ENCODE measurements around the gene AARSD1. TPM values are rescaled to one million over a fixed set of nuclear protein-coding genes. Genes with fewer than 3 reads are reported as not detected.
"Not testable (repeated sequence)": the region's sequence is repeated elsewhere in the genome, so short reads cannot be mapped to it uniquely, and the experiment has no call there.

The AARSD1 gene
- polyA plus RNA-seq, 1 of the 3 experiments (the other 2 are of a cell fraction) = 52.0 TPM

- TF ChIP-seq ZBTB33 (IDR thresholded peaks at IDR 0.05; ENCODE audit: borderline replicate concordance, low read depth) = no peak
- no peak for TF ChIP-seq POLR2AphosphoS5 (IDR thresholded peaks at IDR 0.05; ENCODE audit: low read depth, low read length)
Measured at GRCh38 chr17:42924891-42925290, 39.4 kb downstream of the AARSD1 start (continued).

- 71% methylated on average over 7 of the region's 7 CpGs for WGBS (ENCODE audit: low lambda C conversion rate)
- H3K79me2 ChIP-seq (ENCODE audit: insufficient read depth); H3K4me2 ChIP-seq; POLR2A ChIA-PET; H3K4me3 ChIP-seq (ENCODE audit: low read depth in 2 of 2, low read length in 1 of 2); H4K20me1 ChIP-seq (ENCODE audit: insufficient read depth); H3F3A ChIP-seq (replicated peaks; ENCODE audit: insufficient read depth); H3K4me1 ChIP-seq (ENCODE audit: control insufficient read depth in 1 of 2, insufficient read depth in 2 of 2, low read depth in 1 of 2, low read length in 1 of 2); H3K9ac ChIP-seq; DNase-seq; H3K9me2 ChIP-seq; H2AFZ ChIP-seq (ENCODE audit: low read depth); H3K27ac ChIP-seq (ENCODE audit: low read depth in 2 of 2, low read length in 1 of 2); H3K36me3 ChIP-seq (replicated peaks in 1 of 2; ENCODE audit: control insufficient read depth in 1 of 2, insufficient read depth in 2 of 2, low read length in 1 of 2); H3K9me3 ChIP-seq: not testable (repeated sequence)
- peaks cover 34% of the 10 kb centered on the region; the same call in 1 of the 2 replicates for H3K27me3 ChIP-seq (ENCODE audit: insufficient read depth)
- CTCF ChIA-PET = interaction anchor here (1.3 kb wide), 1 partner anchor 80 kb away, joined by 3 read pairs; no protein-coding TSS in a partner anchor
Measured at GRCh38 chr17:42923472-42923871, 40.8 kb downstream of the AARSD1 start.

- DNase-seq = no peak
- Histone ChIP-seq H3K27me3 (ENCODE audit: insufficient read depth) (peaks cover 34% of the 10 kb centered on the region; the same call in 1 of the 2 replicates), H3K27ac (ENCODE audit: low read depth in 2 of 2, low read length in 1 of 2) (no peak overlapping the region), H3K36me3 (replicated peaks in 1 of 2; ENCODE audit: control insufficient read depth in 1 of 2, insufficient read depth in 2 of 2, low read length in 1 of 2) (no peaks in the 10 kb centered on the region), H3K9ac (no peak overlapping the region), H3K79me2 (ENCODE audit: insufficient read depth) (no peaks in the 10 kb centered on the region), H3K4me2 (no peak overlapping the region), H2AFZ (ENCODE audit: low read depth) (no peak overlapping the region), H3F3A (replicated peaks; ENCODE audit: insufficient read depth) (no peaks in the 10 kb centered on the region), H4K20me1 (ENCODE audit: insufficient read depth) (no peaks in the 10 kb centered on the region), H3K9me3 (no peaks in the 10 kb centered on the region), H3K4me3 (ENCODE audit: low read depth in 2 of 2, low read length in 1 of 2) (no peak overlapping the region), H3K4me1 (ENCODE audit: control insufficient read depth in 1 of 2, insufficient read depth in 2 of 2, low read depth in 1 of 2, low read length in 1 of 2) (no peaks in the 10 kb centered on the region), H3K9me2 (no peaks in the 10 kb centered on the region)
- CTCF ChIA-PET = interaction anchor here (0.5 to 1.3 kb wide), 2 partner anchors 79 to 103 kb away, joined by 3 read pairs; no protein-coding TSS in a partner anchor
- no peak for TF ChIP-seq MEF2A (IDR thresholded peaks at IDR 0.05; ENCODE audit: borderline replicate concordance, low read depth)
- POLR2A ChIA-PET = no interaction called here
- WGBS (ENCODE audit: low lambda C conversion rate) = 33% methylated on average over 7 of the region's 7 CpGs
Measured at GRCh38 chr17:42922294-42922693, 42.0 kb downstream of the AARSD1 start.

GRCh38 chr17:42920922-42921321 lies 43.3 kb downstream of the AARSD1 start:
- Histone ChIP-seq H3K9me2 (no peaks in the 10 kb centered on the region), H3F3A (replicated peaks; ENCODE audit: insufficient read depth) (no peaks in the 10 kb centered on the region), H3K4me2 (no peak overlapping the region), H3K27me3 (ENCODE audit: insufficient read depth) (peaks cover 34% of the 10 kb centered on the region; the same call in 1 of the 2 replicates), H3K9ac (no peak overlapping the region), H3K4me1 (ENCODE audit: control insufficient read depth in 1 of 2, insufficient read depth in 2 of 2, low read depth in 1 of 2, low read length in 1 of 2) (no peaks in the 10 kb centered on the region), H3K9me3 (no peaks in the 10 kb centered on the region), H3K36me3 (replicated peaks in 1 of 2; ENCODE audit: control insufficient read depth in 1 of 2, insufficient read depth in 2 of 2, low read length in 1 of 2) (no peaks in the 10 kb centered on the region), H3K27ac (ENCODE audit: low read depth in 2 of 2, low read length in 1 of 2) (no peak overlapping the region), H2AFZ (ENCODE audit: low read depth) (no peak overlapping the region), H4K20me1 (ENCODE audit: insufficient read depth) (no peaks in the 10 kb centered on the region), H3K79me2 (ENCODE audit: insufficient read depth) (no peaks in the 10 kb centered on the region), H3K4me3 (ENCODE audit: low read depth in 2 of 2, low read length in 1 of 2) (no peak overlapping the region)
- ChIA-PET CTCF (interaction anchor here (1.6 to 2.0 kb wide), 3 partner anchors 16 to 97 kb away, joined by 4 to 7 read pairs (median 4); partner anchors contain the start of gene BECN1), POLR2A (no interaction called here)
- TF ChIP-seq NFIC (IDR thresholded peaks at IDR 0.05; ENCODE audit: borderline replicate concordance) (no peak), MEF2A (IDR thresholded peaks at IDR 0.05; ENCODE audit: borderline replicate concordance, low read depth) (no peak), YY1 (IDR thresholded peaks at IDR 0.05; ENCODE audit: low read depth) (no peak), RXRA (IDR thresholded peaks at IDR 0.05; ENCODE audit: borderline replicate concordance, low read depth) (no peak), JUND (IDR thresholded peaks at IDR 0.05) (no peak), RAD21 (IDR thresholded peaks at IDR 0.05; ENCODE audit: low read length) (no peak), CHD2 (IDR thresholded peaks at IDR 0.05; ENCODE audit: low read length, partially characterized antibody) (no peak), IRF3 (IDR thresholded peaks at IDR 0.05; ENCODE audit: low read depth, low read length) (no peak), TEAD4 (IDR thresholded peaks at IDR 0.05; ENCODE audit: borderline replicate concordance, insufficient read depth) (no peak), GATA2 (CRISPR knock-in tag; IDR thresholded peaks at IDR 0.05) (no peak), NRF1 (IDR thresholded peaks at IDR 0.05; ENCODE audit: low read depth, low read length) (no peak), SMC3 (IDR thresholded peaks at IDR 0.05; ENCODE audit: low read depth, low read length) (no peak), USF1 (IDR thresholded peaks at IDR 0.05; ENCODE audit: borderline replicate concordance, low read depth) (no peak), GABPA (IDR thresholded peaks at IDR 0.05; ENCODE audit: low read depth) (no peak), SIN3A (IDR thresholded peaks at IDR 0.05; ENCODE audit: borderline replicate concordance, low read depth, low read length) (no peak)
- WGBS (ENCODE audit: low lambda C conversion rate) = 38% methylated on average over 3 of the region's 3 CpGs
- DNase-seq = no peak
